ENCODE results near the gene TDRD1.

- TF ChIP-seq, protein P1, sequence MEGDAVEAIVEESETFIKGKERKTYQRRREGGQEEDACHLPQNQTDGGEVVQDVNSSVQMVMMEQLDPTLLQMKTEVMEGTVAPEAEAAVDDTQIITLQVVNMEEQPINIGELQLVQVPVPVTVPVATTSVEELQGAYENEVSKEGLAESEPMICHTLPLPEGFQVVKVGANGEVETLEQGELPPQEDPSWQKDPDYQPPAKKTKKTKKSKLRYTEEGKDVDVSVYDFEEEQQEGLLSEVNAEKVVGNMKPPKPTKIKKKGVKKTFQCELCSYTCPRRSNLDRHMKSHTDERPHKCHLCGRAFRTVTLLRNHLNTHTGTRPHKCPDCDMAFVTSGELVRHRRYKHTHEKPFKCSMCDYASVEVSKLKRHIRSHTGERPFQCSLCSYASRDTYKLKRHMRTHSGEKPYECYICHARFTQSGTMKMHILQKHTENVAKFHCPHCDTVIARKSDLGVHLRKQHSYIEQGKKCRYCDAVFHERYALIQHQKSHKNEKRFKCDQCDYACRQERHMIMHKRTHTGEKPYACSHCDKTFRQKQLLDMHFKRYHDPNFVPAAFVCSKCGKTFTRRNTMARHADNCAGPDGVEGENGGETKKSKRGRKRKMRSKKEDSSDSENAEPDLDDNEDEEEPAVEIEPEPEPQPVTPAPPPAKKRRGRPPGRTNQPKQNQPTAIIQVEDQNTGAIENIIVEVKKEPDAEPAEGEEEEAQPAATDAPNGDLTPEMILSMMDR (IDR thresholded peaks at IDR 0.05; ENCODE audit: low read depth, low read length, poor library complexity, severe bottlenecking): no peak
- no peak for TF ChIP-seq EZH2phosphoT487 (IDR thresholded peaks at IDR 0.05; ENCODE audit: borderline replicate concordance, low read length)
Observed at GRCh38 chr10:114220281-114220680, 41.1 kb downstream of the TDRD1 start.
